ENCODE data around the gene ESYT3. TPM values are rescaled to one million over a fixed set of nuclear protein-coding genes. Genes with fewer than 3 reads are reported as not detected.

The ESYT3 gene
- total and polyA plus RNA-seq, 2 of the 8 experiments (the other 6 are each of a cell fraction or from before 2014, with no cell fraction given): 4.4 to 7.3 TPM

DNA sequence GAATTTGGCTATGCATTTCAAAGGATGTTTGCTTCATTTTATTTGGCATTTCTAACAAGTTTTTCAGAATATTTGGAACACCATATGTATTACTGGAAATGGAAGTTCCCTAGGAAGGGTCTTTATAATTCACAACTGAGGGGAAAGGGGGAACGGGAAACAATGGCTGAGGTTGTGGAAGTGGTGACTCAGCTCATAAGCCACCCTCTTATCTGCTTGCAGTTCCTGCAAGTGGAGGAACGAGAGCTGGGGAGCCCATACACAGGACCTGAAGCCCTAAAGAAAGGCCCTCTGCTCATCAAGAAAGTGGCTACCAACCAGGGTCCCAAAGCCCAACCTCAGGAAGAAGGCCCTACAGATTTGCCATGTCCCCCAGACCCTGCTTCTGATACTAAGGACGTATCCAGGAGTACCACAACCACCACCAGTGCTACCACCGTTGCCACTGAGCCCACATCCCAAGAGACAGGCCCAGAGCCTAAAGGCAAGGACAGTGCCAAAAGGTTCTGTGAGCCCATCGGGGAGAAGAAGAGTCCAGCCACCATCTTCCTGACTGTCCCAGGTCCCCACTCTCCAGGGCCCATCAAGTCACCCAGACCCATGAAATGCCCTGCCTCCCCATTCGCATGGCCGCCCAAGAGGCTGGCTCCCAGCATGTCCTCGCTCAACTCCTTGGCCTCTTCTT, 37.9 kb downstream of the ESYT3 start:
- H2BK120ac ChIP-seq (replicated peaks; ENCODE audit: low read depth, low read length): no peak overlapping the region
- no peaks in the 10 kb centered on the region for H3K79me1 ChIP-seq (ENCODE audit: low read depth, low read length)
- no peak overlapping the region for H2BK20ac ChIP-seq (ENCODE audit: low read length)
- H3K4me2 ChIP-seq (ENCODE audit: insufficient read depth in 1 of 2, low read depth in 2 of 2, low read length in 2 of 2): no peak overlapping the region
- H3K9me3 ChIP-seq (ENCODE audit: insufficient read depth in 2 of 2, low read depth in 1 of 2, low read length in 1 of 2): no peaks in the 10 kb centered on the region
- no peak overlapping the region for H2BK5ac ChIP-seq (ENCODE audit: low read depth, low read length)
- H2AK5ac ChIP-seq (ENCODE audit: low read depth, low read length): no peak overlapping the region
- H3K27ac ChIP-seq (ENCODE audit: low read depth, low read length): no peak overlapping the region
- DNase-seq (ENCODE audit: low read depth in 1 of 2, low spot score in 2 of 2) (peak in 1 of 2 experiments; percentile 23), FAIRE-seq (no peak)
- H3K23ac ChIP-seq (ENCODE audit: insufficient read length): no peak overlapping the region
- no peaks in the 10 kb centered on the region for H4K20me1 ChIP-seq (replicated peaks in 1 of 2; ENCODE audit: control insufficient read depth in 1 of 2, insufficient read depth in 2 of 2, low read length in 2 of 2)
- no peak overlapping the region for H3K56ac ChIP-seq (replicated peaks; ENCODE audit: insufficient read length, low read depth, low read length)
- H3K14ac ChIP-seq (ENCODE audit: insufficient read length): no peak overlapping the region
- H3K79me2 ChIP-seq (ENCODE audit: control insufficient read depth in 1 of 2, insufficient read depth in 2 of 2, low read length in 2 of 2): no peaks in the 10 kb centered on the region
- no peak overlapping the region for H2BK12ac ChIP-seq (ENCODE audit: low read depth, low read length)
- no peaks in the 10 kb centered on the region; a peak in 3 of 8 replicates for H3K36me3 ChIP-seq (ENCODE audit: control insufficient read depth in 2 of 4, insufficient read depth in 4 of 4, low read length in 3 of 4)
- H3K18ac ChIP-seq (ENCODE audit: extremely low read depth, low read length): no peak overlapping the region
- H3K23me2 ChIP-seq (ENCODE audit: low read depth, low read length): no peaks in the 10 kb centered on the region
- H4K5ac ChIP-seq (ENCODE audit: insufficient read length, low read depth, low read length): no peak overlapping the region
- ChIA-PET POLR2A (ENCODE audit: partially characterized antibody) (interaction anchor here (0.8 kb wide), 1 partner anchor 813 kb away, joined by 3 read pairs; no protein-coding TSS in a partner anchor), CTCF (ENCODE audit: partially characterized antibody) (interaction anchor here (1.1 to 1.5 kb wide), 2 partner anchors 9 to 54 kb away, joined by 3 to 5 read pairs; no protein-coding TSS in a partner anchor)
- no peak overlapping the region for H2BK15ac ChIP-seq (ENCODE audit: low read length)
- no peak overlapping the region for H4K8ac ChIP-seq (ENCODE audit: extremely low read depth, insufficient read depth, low read length)
- peaks cover 0 to 1% (median 0%) of the 10 kb centered on the region in 4 experiments; a peak in 1 of 7 replicates for H3K27me3 ChIP-seq (replicated peaks in 1 of 4; ENCODE audit: control insufficient read depth in 3 of 4, extremely low read depth in 1 of 4, insufficient read depth in 3 of 4, low read length in 3 of 4)
- H3K4me3 ChIP-seq (ENCODE audit: extremely low read depth in 1 of 4, insufficient read depth in 2 of 4, low read depth in 3 of 4, low read length in 4 of 4): no peak overlapping the region
- no peaks in the 10 kb centered on the region for H3K4me1 ChIP-seq (replicated peaks in 1 of 4; ENCODE audit: control insufficient read depth in 3 of 4, insufficient read depth in 4 of 4, low read length in 3 of 4)
- no peak overlapping the region for H3K9ac ChIP-seq (replicated peaks in 1 of 4; ENCODE audit: extremely low read depth in 1 of 4, low read depth in 3 of 4, low read length in 3 of 4)
- WGBS, 2 experiments (ENCODE audit: extremely low coverage in 1 of 2, insufficient coverage in 1 of 2, insufficient read length in 1 of 2, insufficient replicate concordance in 2 of 2, low coverage in 1 of 2, low lambda C conversion rate in 2 of 2, missing lambda C conversion rate in 1 of 2): 95% methylated on average over 8 of the region's 8 CpGs; no CpG with 5 or more reads in 1 of the 2 experiments
- H3K4ac ChIP-seq (replicated peaks; ENCODE audit: insufficient read length, low read depth, low read length): no peak overlapping the region
- no peak overlapping the region for H4K91ac ChIP-seq (replicated peaks; ENCODE audit: insufficient read length, low read length)
- no peak overlapping the region for H2AFZ ChIP-seq (ENCODE audit: low read length)
- TF ChIP-seq HDAC2 (IDR thresholded peaks at IDR 0.05; ENCODE audit: borderline replicate concordance in 1 of 2, low read depth in 2 of 2, low read length in 2 of 2) (no peak), RBBP5 (IDR thresholded peaks at IDR 0.05; ENCODE audit: borderline replicate concordance, low read depth, low read length) (no peak), CBX5 (IDR thresholded peaks at IDR 0.05; ENCODE audit: low read depth, low read length) (no peak), ASH2L (IDR thresholded peaks at IDR 0.05; ENCODE audit: low read length) (no peak)
- TF ChIP-seq, protein P1, sequence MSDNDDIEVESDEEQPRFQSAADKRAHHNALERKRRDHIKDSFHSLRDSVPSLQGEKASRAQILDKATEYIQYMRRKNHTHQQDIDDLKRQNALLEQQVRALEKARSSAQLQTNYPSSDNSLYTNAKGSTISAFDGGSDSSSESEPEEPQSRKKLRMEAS (IDR thresholded peaks at IDR 0.05): no peak

All from H1 (cell line).